ENCODE data around the gene LRRC46. TPM values are rescaled to one million over a fixed set of nuclear protein-coding genes. Genes with fewer than 3 reads are reported as not detected.

Gene LRRC46
- total RNA-seq, 1 donor from 2014 or later: 0.30 TPM

DNA sequence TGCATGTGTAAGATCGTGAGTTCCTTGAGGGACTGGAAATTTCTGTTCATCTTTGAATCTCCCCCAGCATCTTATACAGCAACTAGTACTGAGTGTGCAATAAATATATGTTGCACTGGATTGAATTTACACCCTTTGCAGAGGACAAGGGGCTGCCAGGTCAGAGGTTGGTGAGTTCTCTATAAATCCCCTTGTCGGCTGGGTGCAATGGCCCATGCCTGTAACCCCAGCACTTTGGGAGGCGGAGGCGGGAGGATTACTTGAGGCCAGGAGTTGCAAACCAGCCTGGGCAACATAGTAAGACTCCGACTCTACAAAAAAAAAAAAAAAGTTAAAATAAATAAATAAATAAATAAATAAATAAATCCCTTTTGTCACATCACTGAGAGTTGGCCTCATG is 28.9 kb downstream of the LRRC46 start:
- Mint-ChIP-seq H3K9me3 (ENCODE audit: unreplicated experiment) (peaks cover 7% of the 10 kb centered on the region), H3K36me3 (ENCODE audit: low read depth, unreplicated experiment) (peaks cover 1% of the 10 kb centered on the region), H3K27me3 (ENCODE audit: low read depth, unreplicated experiment) (peaks cover 31% of the 10 kb centered on the region), H3K4me1 (ENCODE audit: low read depth, unreplicated experiment) (peaks cover 13% of the 10 kb centered on the region), H3K4me3 (ENCODE audit: unreplicated experiment) (no peak overlapping the region), H3K27ac (ENCODE audit: unreplicated experiment) (no peak overlapping the region)
- peaks cover 10% of the 10 kb centered on the region for H3K27me3 ChIP-seq (ENCODE audit: insufficient read depth, low read length)
- no peaks in the 10 kb centered on the region for H3K9me3 ChIP-seq (ENCODE audit: insufficient read depth, low read depth, low read length)
- H3K9ac ChIP-seq (ENCODE audit: low read length): no peak overlapping the region
- no peaks in the 10 kb centered on the region for H3K36me3 ChIP-seq (ENCODE audit: insufficient read depth, low read length)
- peaks cover 7% of the 10 kb centered on the region for H3K4me1 ChIP-seq (ENCODE audit: insufficient read depth, low read length)
- no peak for FAIRE-seq
- no peak for DNase-seq (ENCODE audit: low read depth)
- H4K20me1 ChIP-seq (ENCODE audit: insufficient read depth, low read length): no peaks in the 10 kb centered on the region
- H3K79me2 ChIP-seq (ENCODE audit: insufficient read depth, low read length): no peaks in the 10 kb centered on the region
- no peak overlapping the region for H3K4me3 ChIP-seq (ENCODE audit: insufficient read depth, low read depth, low read length)
- H3K4me2 ChIP-seq (ENCODE audit: low read length): no peak overlapping the region
- H3K27ac ChIP-seq (ENCODE audit: low read depth, low read length): no peak overlapping the region
- TF ChIP-seq, protein P1, sequence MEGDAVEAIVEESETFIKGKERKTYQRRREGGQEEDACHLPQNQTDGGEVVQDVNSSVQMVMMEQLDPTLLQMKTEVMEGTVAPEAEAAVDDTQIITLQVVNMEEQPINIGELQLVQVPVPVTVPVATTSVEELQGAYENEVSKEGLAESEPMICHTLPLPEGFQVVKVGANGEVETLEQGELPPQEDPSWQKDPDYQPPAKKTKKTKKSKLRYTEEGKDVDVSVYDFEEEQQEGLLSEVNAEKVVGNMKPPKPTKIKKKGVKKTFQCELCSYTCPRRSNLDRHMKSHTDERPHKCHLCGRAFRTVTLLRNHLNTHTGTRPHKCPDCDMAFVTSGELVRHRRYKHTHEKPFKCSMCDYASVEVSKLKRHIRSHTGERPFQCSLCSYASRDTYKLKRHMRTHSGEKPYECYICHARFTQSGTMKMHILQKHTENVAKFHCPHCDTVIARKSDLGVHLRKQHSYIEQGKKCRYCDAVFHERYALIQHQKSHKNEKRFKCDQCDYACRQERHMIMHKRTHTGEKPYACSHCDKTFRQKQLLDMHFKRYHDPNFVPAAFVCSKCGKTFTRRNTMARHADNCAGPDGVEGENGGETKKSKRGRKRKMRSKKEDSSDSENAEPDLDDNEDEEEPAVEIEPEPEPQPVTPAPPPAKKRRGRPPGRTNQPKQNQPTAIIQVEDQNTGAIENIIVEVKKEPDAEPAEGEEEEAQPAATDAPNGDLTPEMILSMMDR (IDR thresholded peaks at IDR 0.05; ENCODE audit: insufficient read depth, low read depth, low read length): no peak
- no peak for TF ChIP-seq EZH2 (IDR thresholded peaks at IDR 0.05; ENCODE audit: insufficient read depth, low read length)
- H2AFZ ChIP-seq (ENCODE audit: low read depth, low read length): no peak overlapping the region

DNA sequence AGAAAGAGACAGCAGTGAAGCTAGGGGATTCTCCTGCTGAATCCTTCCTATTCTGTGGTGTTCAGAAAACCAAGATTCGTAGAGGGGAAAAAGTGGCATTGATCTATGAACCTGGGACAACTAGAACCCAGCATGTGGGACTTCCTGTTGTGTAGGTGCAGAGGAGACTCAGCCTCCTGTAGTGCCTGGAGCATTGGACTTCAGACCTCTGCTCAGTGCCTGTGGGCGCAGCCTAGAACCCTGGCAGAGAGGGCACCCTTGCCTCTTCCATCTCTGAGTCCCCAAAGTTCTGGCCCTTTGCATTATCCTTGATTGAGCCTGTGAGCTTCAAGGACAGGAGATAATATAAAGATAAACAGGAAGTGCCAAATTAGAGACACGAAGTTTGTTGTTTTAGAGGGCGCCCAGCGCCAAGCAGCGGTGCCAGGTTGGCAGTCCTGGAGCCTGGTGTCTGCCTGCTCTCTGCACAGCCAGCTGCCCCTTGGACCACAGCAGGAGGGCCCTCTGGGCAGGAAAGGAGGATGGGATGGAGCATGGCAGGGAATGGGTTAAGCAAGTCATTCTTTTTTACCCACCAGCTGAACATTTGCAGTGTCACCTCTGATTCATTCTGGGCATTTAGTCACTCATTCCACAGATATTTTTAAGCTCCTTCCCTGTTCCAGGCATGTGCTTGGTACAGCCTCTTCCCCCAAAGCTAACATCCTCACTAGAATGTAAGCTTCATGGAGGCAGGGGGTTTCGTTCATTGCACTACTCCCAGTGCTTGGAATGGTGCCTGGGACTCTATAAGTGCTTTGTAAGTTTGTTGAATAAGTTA is 31.4 kb downstream of the LRRC46 start:
- Mint-ChIP-seq H3K36me3 (ENCODE audit: low read depth, unreplicated experiment) (peaks cover 6% of the 10 kb centered on the region), H3K9me3 (ENCODE audit: unreplicated experiment) (peaks cover 9% of the 10 kb centered on the region), H3K4me3 (ENCODE audit: unreplicated experiment) (no peak overlapping the region), H3K27me3 (ENCODE audit: low read depth, unreplicated experiment) (peaks cover 32% of the 10 kb centered on the region), H3K27ac (ENCODE audit: unreplicated experiment) (peak overlapping the region; percentile 88), H3K4me1 (ENCODE audit: low read depth, unreplicated experiment) (peaks cover 9% of the 10 kb centered on the region)
- H2AFZ ChIP-seq (ENCODE audit: low read depth, low read length): peak overlapping the region; percentile 72
- FAIRE-seq (peak; percentile 98), DNase-seq (ENCODE audit: low read depth) (peak; percentile 82)
- peak overlapping the region; percentile 63 for H3K27ac ChIP-seq (ENCODE audit: low read depth, low read length)
- H3K9ac ChIP-seq (ENCODE audit: low read length): no peak overlapping the region
- peak overlapping the region; percentile 55 for H3K4me2 ChIP-seq (ENCODE audit: low read length)
- no peaks in the 10 kb centered on the region for H3K36me3 ChIP-seq (ENCODE audit: insufficient read depth, low read length)
- H3K27me3 ChIP-seq (ENCODE audit: insufficient read depth, low read length): peaks cover 5% of the 10 kb centered on the region
- H3K4me1 ChIP-seq (ENCODE audit: insufficient read depth, low read length): peaks cover 7% of the 10 kb centered on the region
- no peak overlapping the region for H3K4me3 ChIP-seq (ENCODE audit: insufficient read depth, low read depth, low read length)
- TF ChIP-seq, protein P1 (IDR thresholded peaks at IDR 0.05; ENCODE audit: insufficient read depth, low read depth, low read length): no peak
- no peak for TF ChIP-seq EZH2 (IDR thresholded peaks at IDR 0.05; ENCODE audit: insufficient read depth, low read length)
- H3K79me2 ChIP-seq (ENCODE audit: insufficient read depth, low read length): no peaks in the 10 kb centered on the region
- H4K20me1 ChIP-seq (ENCODE audit: insufficient read depth, low read length): no peaks in the 10 kb centered on the region
- no peaks in the 10 kb centered on the region for H3K9me3 ChIP-seq (ENCODE audit: insufficient read depth, low read depth, low read length)

DNA sequence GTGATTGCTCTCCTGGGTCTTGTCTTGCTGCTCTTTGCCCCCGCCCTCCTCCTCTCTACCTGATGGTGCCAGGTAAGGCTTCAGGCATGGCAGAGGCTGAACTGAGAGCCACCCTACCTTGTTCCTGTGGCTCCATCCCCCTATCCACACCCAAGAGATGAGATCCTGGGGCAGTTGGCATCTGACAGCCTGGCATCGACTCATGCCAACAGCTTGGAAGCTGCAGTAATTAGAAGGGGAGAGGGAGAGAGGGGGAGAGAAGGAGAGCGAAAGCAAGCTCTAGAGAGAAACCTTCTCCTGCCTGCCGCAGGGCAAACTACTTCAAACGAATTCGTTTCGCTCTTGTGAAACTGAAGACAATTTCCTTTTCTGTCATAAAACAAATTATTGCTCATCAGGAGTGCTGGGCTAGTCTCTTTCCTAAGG is 33.3 kb downstream of the LRRC46 start:
- TF ChIP-seq, protein P1 (IDR thresholded peaks at IDR 0.05; ENCODE audit: insufficient read depth, low read depth, low read length): no peak
- H3K27me3 Mint-ChIP-seq (ENCODE audit: low read depth, unreplicated experiment): peaks cover 30% of the 10 kb centered on the region
- no peak overlapping the region for H3K27ac Mint-ChIP-seq (ENCODE audit: unreplicated experiment)
- Histone ChIP-seq H4K20me1 (ENCODE audit: insufficient read depth, low read length) (no peaks in the 10 kb centered on the region), H3K27me3 (ENCODE audit: insufficient read depth, low read length) (peaks cover 13% of the 10 kb centered on the region), H3K27ac (ENCODE audit: low read depth, low read length) (no peak overlapping the region), H3K79me2 (ENCODE audit: insufficient read depth, low read length) (no peaks in the 10 kb centered on the region), H3K4me2 (ENCODE audit: low read length) (no peak overlapping the region), H3K9me3 (ENCODE audit: insufficient read depth, low read depth, low read length) (no peaks in the 10 kb centered on the region), H2AFZ (ENCODE audit: low read depth, low read length) (peak overlapping the region; percentile 10), H3K36me3 (ENCODE audit: insufficient read depth, low read length) (no peaks in the 10 kb centered on the region), H3K4me3 (ENCODE audit: insufficient read depth, low read depth, low read length) (no peak overlapping the region), H3K9ac (ENCODE audit: low read length) (no peak overlapping the region), H3K4me1 (ENCODE audit: insufficient read depth, low read length) (peaks cover 7% of the 10 kb centered on the region)
- H3K4me1 Mint-ChIP-seq (ENCODE audit: low read depth, unreplicated experiment): peaks cover 9% of the 10 kb centered on the region
- FAIRE-seq: no peak
- no peak overlapping the region for H3K4me3 Mint-ChIP-seq (ENCODE audit: unreplicated experiment)
- DNase-seq (ENCODE audit: low read depth): no peak
- peaks cover 11% of the 10 kb centered on the region for H3K9me3 Mint-ChIP-seq (ENCODE audit: unreplicated experiment)
- peaks cover 6% of the 10 kb centered on the region for H3K36me3 Mint-ChIP-seq (ENCODE audit: low read depth, unreplicated experiment)
